Esophagus muscularis mucosa (tissue), 4 donors: Measurements from ENCODE around the gene FOXP2. TPM values are rescaled to one million over a fixed set of nuclear protein-coding genes. Genes with fewer than 3 reads are reported as not detected.
"Not testable (repeated sequence)": the region's sequence is repeated elsewhere in the genome, so short reads cannot be mapped to it uniquely, and the experiment has no call there.

Source experiments
- DNase-seq: peaks from one replicate; pipeline ENCODE4 v3.0.0-alpha.2; 2017; ENCODE audit errors: extremely low spot score
- H3K27ac ChIP-seq, 4 donors: fragments of 200-600 bp; sonication (generic); replicated peaks in 1 of 4; 1 replicate in 3 of 4; 2 replicates in 1 of 4; pipeline ENCODE4 v1.5.1; 2016 to 2019; ENCODE audit warnings: mild to moderate bottlenecking in 1 of 4
- H3K27me3 ChIP-seq, 4 donors: fragments of 200-600 bp; sonication (generic); one replicate each; pipeline versions ENCODE4 v1.5.1 to v1.6.0; 2016 to 2019
- H3K36me3 ChIP-seq, 4 donors: fragments of 200-600 bp; sonication (generic); one replicate each; pipeline ENCODE4 v1.5.1; 2016 to 2019
- H3K4me1 ChIP-seq, 4 donors: fragments of 200-600 bp; sonication (generic); one replicate each; pipeline ENCODE4 v1.5.1; 2016 to 2019
- H3K4me3 ChIP-seq, 4 donors: fragments of 200-600 bp; sonication (generic); 1 replicate in 2 of 4; 2 replicates in 2 of 4; pipeline ENCODE4 v1.5.1; 2016 to 2019; ENCODE audit warnings: mild to moderate bottlenecking in 4 of 4, moderate library complexity in 1 of 4
- H3K9me3 ChIP-seq, 4 donors: fragments of 200-600 bp; sonication (generic); 1 replicate in 3 of 4; 2 replicates in 1 of 4; pipeline ENCODE4 v1.5.1; 2016 to 2019
- EP300 ChIP-seq: sonication (generic); formaldehyde crosslinking; IDR thresholded peaks from one replicate; pipeline ENCODE4 v1.6.1; 2017; ENCODE audit warnings: antibody characterized with exemption
- POLR2A ChIP-seq: fragments of 450-650 bp; IDR thresholded peaks from one replicate; pipeline ENCODE4 v1.6.1; 2017; ENCODE audit warnings: antibody characterized with exemption, moderate library complexity, mild to moderate bottlenecking, low read depth
- POLR2AphosphoS5 ChIP-seq, 2 donors: sonication (generic); formaldehyde crosslinking; IDR thresholded peaks; one replicate each; pipeline ENCODE4 v1.6.1; 2017; ENCODE audit warnings: antibody characterized with exemption in 2 of 2
- WGBS: methylation state at CpG from one replicate; pipeline ENCODE4 v1.1.5; 2018; 5-methylcytosine and 5-hydroxymethylcytosine counted together
- intact Hi-C: fragments of 100-400 bp; cut with DNase I; formaldehyde crosslinking; loops from one replicate; pipeline ENCODE4 v1.15.1; 2023
- total RNA-seq, 4 donors: library from RNA; depleted of rRNA; stranded (reverse); fragments of >200 nt; gene quantifications; one replicate each; pipeline versions ENCODE4 v1.1.0 to v1.2.1, GENCODE V29; 2016
- TF ChIP-seq, protein P1 (sequence below), 3 experiments: fragments of 200-600 bp in 2 of 3; fragments of 450-650 bp in 1 of 3; sonication (generic) in 2 of 3; IDR thresholded peaks; one replicate each; pipeline ENCODE4 v1.5.1; 2017 to 2019; ENCODE audit warnings: antibody characterized with exemption in 3 of 3, mild to moderate bottlenecking in 2 of 3, moderate library complexity in 1 of 3

The FOXP2 gene
- total RNA-seq, 4 donors from 2014 or later: 37.1 to 54.2 (median 48.0) TPM

DNA sequence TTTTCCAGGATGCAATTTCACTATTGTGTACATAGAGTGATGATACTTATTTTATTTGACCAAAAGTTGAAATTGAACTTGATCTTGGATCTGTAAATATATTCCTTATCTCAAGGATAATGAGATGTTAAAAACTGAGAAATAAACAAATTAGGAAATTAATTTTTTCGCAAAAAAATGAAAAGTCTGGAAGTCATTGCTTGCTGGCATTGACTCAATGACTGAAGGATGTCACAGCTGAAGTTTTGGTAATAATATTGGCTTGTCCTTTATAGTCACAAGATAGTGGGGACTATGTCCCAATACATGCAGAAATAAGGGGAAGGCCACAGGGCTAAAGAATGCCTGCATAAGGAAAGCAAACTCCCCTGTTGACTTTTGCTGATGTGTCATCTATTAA is 92.8 kb downstream of the FOXP2 start:
- Histone ChIP-seq H3K9me3 (no peaks in the 10 kb centered on the region), H3K27me3 (no peaks in the 10 kb centered on the region), H3K4me1 (peaks cover 0 to 26% (median 17%) of the 10 kb centered on the region in 4 donors), H3K36me3 (no peaks in the 10 kb centered on the region), H3K4me3 (no peak overlapping the region), H3K27ac (peak overlapping the region; percentile 13 to 61 (median 54))
- TF ChIP-seq POLR2AphosphoS5 (IDR thresholded peaks at IDR 0.05) (no peak), EP300 (no peak), POLR2A (no peak)
- TF ChIP-seq, protein P1, sequence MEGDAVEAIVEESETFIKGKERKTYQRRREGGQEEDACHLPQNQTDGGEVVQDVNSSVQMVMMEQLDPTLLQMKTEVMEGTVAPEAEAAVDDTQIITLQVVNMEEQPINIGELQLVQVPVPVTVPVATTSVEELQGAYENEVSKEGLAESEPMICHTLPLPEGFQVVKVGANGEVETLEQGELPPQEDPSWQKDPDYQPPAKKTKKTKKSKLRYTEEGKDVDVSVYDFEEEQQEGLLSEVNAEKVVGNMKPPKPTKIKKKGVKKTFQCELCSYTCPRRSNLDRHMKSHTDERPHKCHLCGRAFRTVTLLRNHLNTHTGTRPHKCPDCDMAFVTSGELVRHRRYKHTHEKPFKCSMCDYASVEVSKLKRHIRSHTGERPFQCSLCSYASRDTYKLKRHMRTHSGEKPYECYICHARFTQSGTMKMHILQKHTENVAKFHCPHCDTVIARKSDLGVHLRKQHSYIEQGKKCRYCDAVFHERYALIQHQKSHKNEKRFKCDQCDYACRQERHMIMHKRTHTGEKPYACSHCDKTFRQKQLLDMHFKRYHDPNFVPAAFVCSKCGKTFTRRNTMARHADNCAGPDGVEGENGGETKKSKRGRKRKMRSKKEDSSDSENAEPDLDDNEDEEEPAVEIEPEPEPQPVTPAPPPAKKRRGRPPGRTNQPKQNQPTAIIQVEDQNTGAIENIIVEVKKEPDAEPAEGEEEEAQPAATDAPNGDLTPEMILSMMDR (IDR thresholded peaks at IDR 0.05): no peak
- intact Hi-C loops: no loop called here
- WGBS: 100% methylated on average over 1 of the region's 1 CpG
- no peak for DNase-seq

DNA sequence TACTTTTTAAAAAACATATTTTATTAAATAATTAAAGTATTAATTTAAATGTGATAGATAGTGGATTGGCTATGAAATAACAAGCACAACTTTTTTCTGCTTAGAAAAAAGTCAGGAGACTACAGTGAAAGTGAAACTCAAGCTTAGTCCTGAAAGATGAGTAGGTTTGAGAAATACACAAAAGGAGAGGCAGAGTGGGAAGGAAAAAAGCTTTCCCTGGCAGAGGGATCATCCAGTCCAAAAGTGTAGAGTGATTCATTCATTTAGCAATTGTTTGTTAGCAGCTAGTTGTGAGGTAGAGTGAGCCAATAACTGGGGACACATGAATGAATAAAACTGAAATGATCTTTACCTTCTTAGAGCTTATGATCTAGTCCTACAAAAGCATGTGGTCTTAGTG is 93.5 kb downstream of the FOXP2 start:
- H3K36me3 ChIP-seq: no peaks in the 10 kb centered on the region
- TF ChIP-seq POLR2AphosphoS5 (IDR thresholded peaks at IDR 0.05): peak in 1 of 2 donors; percentile 12
- no peak for TF ChIP-seq EP300
- no peak for DNase-seq
- peak overlapping the region; percentile 13 to 61 (median 54) for H3K27ac ChIP-seq
- peaks cover 0 to 19% (median 12%) of the 10 kb centered on the region in 4 donors for H3K4me1 ChIP-seq
- H3K9me3 ChIP-seq: no peaks in the 10 kb centered on the region
- no peaks in the 10 kb centered on the region for H3K27me3 ChIP-seq
- peak overlapping the region in 1 of 4 donors; percentile 13 for H3K4me3 ChIP-seq
- intact Hi-C loops: no loop called here

DNA sequence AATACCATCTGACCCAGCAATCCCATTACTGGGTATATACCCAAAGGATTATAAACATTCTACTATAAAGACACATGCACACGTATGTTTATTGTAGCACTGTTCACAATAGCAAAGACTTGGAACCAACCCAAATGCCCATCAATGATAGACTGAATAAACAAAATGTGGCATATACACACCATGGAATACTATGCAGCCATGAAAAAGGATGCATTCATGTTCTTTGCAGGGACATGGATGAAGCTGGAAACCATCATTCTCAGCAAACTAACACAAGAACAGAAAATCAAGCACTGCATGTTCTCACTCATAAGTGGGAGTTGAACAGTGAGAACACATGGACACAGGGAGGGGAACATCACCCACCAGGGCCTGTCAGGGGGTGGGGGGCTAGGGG is 96.2 kb downstream of the FOXP2 start:
- H3K36me3 ChIP-seq, intact Hi-C loops, H3K27ac ChIP-seq, DNase-seq, H3K9me3 ChIP-seq, H3K27me3 ChIP-seq, H3K4me3 ChIP-seq: not testable (repeated sequence)
- H3K4me1 ChIP-seq: peaks cover 0 to 15% (median 9%) of the 10 kb centered on the region in 4 donors
- 94% methylated on average over 1 of the region's 1 CpG for WGBS

DNA sequence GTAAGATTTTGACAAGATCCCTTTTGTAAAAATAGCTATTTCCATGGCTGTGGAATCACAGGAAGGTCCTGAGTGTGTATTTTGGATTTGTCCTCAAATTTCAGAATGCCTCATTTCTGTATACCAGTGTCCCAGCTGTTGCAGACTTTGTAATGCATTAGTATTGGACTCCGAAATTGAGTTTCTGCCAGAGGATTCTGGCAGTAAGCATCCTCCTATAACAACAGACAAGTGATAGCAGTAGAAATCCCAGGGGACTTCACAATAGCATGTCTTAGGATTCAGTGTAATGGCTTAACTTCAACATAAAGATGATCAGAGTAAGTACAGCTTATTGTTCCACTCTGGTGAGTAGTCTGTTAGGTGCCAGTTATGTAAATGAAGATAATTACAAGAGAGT is 104.6 kb downstream of the FOXP2 start:
- no peaks in the 10 kb centered on the region for H3K9me3 ChIP-seq
- no peak overlapping the region for H3K4me3 ChIP-seq
- no peaks in the 10 kb centered on the region for H3K36me3 ChIP-seq
- intact Hi-C loops: no loop called here
- no peak for TF ChIP-seq EP300
- TF ChIP-seq POLR2A: no peak
- TF ChIP-seq POLR2AphosphoS5 (IDR thresholded peaks at IDR 0.05): no peak
- TF ChIP-seq, protein P1 (IDR thresholded peaks at IDR 0.05): no peak
- H3K27ac ChIP-seq: no peak overlapping the region
- H3K27me3 ChIP-seq: no peaks in the 10 kb centered on the region
- DNase-seq: no peak
- WGBS: 73% methylated on average over 1 of the region's 1 CpG
- peaks cover 0 to 20% (median 17%) of the 10 kb centered on the region in 4 donors for H3K4me1 ChIP-seq

DNA sequence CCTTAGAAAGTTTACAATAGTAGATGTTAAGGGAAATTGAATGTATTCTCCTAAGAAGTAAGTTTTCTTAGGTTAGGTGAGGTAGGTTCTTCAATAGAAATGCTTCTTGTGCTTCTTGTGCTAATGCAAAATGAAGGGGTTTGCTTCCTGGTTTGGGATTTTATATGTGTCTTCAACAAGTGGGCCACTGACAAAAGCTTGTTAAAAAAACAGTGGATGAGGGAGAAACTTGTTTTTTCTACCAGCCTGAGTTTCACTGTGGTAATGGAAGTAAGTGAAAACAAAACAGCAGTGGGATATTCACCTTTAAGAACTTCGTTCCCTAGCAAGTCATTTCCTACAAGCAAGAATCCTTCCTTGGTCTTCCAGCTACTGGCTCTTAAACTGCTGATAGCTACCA is 107.5 kb downstream of the FOXP2 start:
- WGBS: 83% methylated on average over 1 of the region's 1 CpG
- intact Hi-C loops: no loop called here
- TF ChIP-seq POLR2A: no peak
- TF ChIP-seq EP300: no peak
- no peak for TF ChIP-seq POLR2AphosphoS5 (IDR thresholded peaks at IDR 0.05)
- TF ChIP-seq, protein P1 (IDR thresholded peaks at IDR 0.05): no peak
- H3K36me3 ChIP-seq: no peaks in the 10 kb centered on the region
- no peak overlapping the region for H3K4me3 ChIP-seq
- H3K27me3 ChIP-seq: no peaks in the 10 kb centered on the region
- no peak for DNase-seq
- no peaks in the 10 kb centered on the region for H3K9me3 ChIP-seq
- H3K4me1 ChIP-seq: peaks cover 0 to 21% (median 17%) of the 10 kb centered on the region in 4 donors
- H3K27ac ChIP-seq: no peak overlapping the region

DNA sequence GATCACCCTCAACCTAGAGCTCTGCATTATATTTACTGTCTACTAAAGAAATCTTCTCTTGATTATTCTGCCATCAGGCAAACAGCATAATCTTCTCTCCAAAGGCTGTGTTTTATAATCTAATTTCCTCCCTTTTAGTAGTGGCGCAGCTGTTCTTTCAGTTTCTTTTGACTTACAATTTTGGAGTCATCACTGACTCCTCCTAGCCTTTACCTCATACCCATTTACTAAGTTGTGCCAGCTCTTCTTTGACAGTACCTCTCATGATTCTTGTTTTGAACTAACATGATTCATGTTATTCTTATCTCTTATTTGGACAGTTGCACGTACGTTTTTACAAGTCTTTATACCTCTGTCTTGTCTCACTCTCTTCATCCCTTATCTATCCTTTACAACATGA is 113.0 kb downstream of the FOXP2 start:
- H3K4me1 ChIP-seq: peaks cover 0 to 53% (median 34%) of the 10 kb centered on the region in 4 donors
- no peaks in the 10 kb centered on the region for H3K9me3 ChIP-seq
- no peaks in the 10 kb centered on the region for H3K27me3 ChIP-seq
- intact Hi-C loops: no loop called here
- peak overlapping the region in 1 of 4 donors; percentile 5 for H3K27ac ChIP-seq
- no peak for DNase-seq
- no peaks in the 10 kb centered on the region for H3K36me3 ChIP-seq
- TF ChIP-seq POLR2A: no peak
- TF ChIP-seq, protein P1 (IDR thresholded peaks at IDR 0.05): no peak
- TF ChIP-seq EP300: no peak
- no peak for TF ChIP-seq POLR2AphosphoS5 (IDR thresholded peaks at IDR 0.05)
- H3K4me3 ChIP-seq: no peak overlapping the region
- WGBS: 48% methylated on average over 3 of the region's 3 CpGs
